GM23338 (cell line): ENCODE measurements around the gene ACSM2B. TPM values are rescaled to one million over a fixed set of nuclear protein-coding genes. Genes with fewer than 3 reads are reported as not detected.
"Not testable (repeated sequence)": the region's sequence is repeated elsewhere in the genome, so short reads cannot be mapped to it uniquely, and the experiment has no call there.

Experiments
- ATAC-seq: fragments of 200-7000 bp; cut with Tn5 transposase; 3 replicates; pipeline ENCODE4 v1.9.1; 2020
- DNase-seq: peaks from one replicate; pipeline ENCODE4 v3.0.0-alpha.2; 2015; ENCODE audit warnings: low spot score
- H2AFZ ChIP-seq: fragments of 200-600 bp; sonication (generic); 2 replicates; pipeline ENCODE4 v1.8.0; 2016; ENCODE audit warnings: antibody characterized with exemption, mild to moderate bottlenecking, moderate library complexity
- H3F3A ChIP-seq: fragments of 200-600 bp; sonication (generic); replicated peaks from 2 replicates; pipeline ENCODE4 v1.8.0; 2017; ENCODE audit warnings: antibody characterized with exemption, mixed run types, low read depth
- H3K27ac ChIP-seq: fragments of 200-600 bp; sonication (generic); 2 replicates; pipeline ENCODE4 v1.6.1; 2016; ENCODE audit warnings: low read depth
- H3K27me3 ChIP-seq: fragments of 200-600 bp; sonication (generic); 2 replicates; pipeline ENCODE4 v1.8.0; 2016; ENCODE audit warnings: mild to moderate bottlenecking, mixed run types, moderate library complexity; ENCODE audit not compliant: insufficient read depth
- H3K36me3 ChIP-seq: fragments of 200-600 bp; sonication (generic); 2 replicates; pipeline ENCODE4 v1.8.0; 2016; ENCODE audit warnings: mild to moderate bottlenecking; ENCODE audit not compliant: insufficient read depth
- H3K4me1 ChIP-seq: fragments of 200-600 bp; sonication (generic); 2 replicates; pipeline ENCODE4 v1.8.0; 2016; ENCODE audit warnings: mild to moderate bottlenecking, moderate library complexity; ENCODE audit not compliant: insufficient read depth
- H3K4me2 ChIP-seq: fragments of 200-600 bp; sonication (generic); 2 replicates; pipeline ENCODE4 v1.7.1; 2017; ENCODE audit warnings: mixed run types
- H3K4me3 ChIP-seq: fragments of 200-600 bp; sonication (generic); 2 replicates; pipeline ENCODE4 v1.6.1; 2016; ENCODE audit warnings: mixed run types
- H3K79me2 ChIP-seq: fragments of 200-600 bp; sonication (generic); replicated peaks from 2 replicates; pipeline ENCODE4 v1.8.0; 2017; ENCODE audit warnings: mild to moderate bottlenecking; ENCODE audit not compliant: insufficient read depth
- H3K9me2 ChIP-seq: fragments of 200-600 bp; sonication (generic); 2 replicates; pipeline ENCODE4 v1.8.0; 2017; ENCODE audit not compliant: insufficient read depth
- H4K20me1 ChIP-seq: fragments of 200-600 bp; sonication (generic); replicated peaks from 2 replicates; pipeline ENCODE4 v1.8.0; 2017; ENCODE audit warnings: mild to moderate bottlenecking; ENCODE audit not compliant: insufficient read depth
- H3K27ac Mint-ChIP-seq: 2 replicates; pipeline ENCODE4 v1.8.0; 2020; ENCODE audit warnings: inconsistent platforms, mild to moderate bottlenecking, moderate library complexity, mixed read lengths
- H3K27me3 Mint-ChIP-seq: 3 replicates; pipeline ENCODE4 v1.8.0; 2022; ENCODE audit warnings: low read depth, mild to moderate bottlenecking, moderate library complexity, mixed read lengths, inconsistent platforms; ENCODE audit not compliant: insufficient read depth, poor library complexity
- H3K36me3 Mint-ChIP-seq: 3 replicates; pipeline ENCODE4 v1.8.0; 2021; ENCODE audit warnings: low read depth, mild to moderate bottlenecking, inconsistent platforms, moderate library complexity, mixed read lengths
- H3K4me1 Mint-ChIP-seq: 3 replicates; pipeline ENCODE4 v1.8.0; 2020; ENCODE audit warnings: mild to moderate bottlenecking, inconsistent platforms, mixed read lengths
- H3K4me3 Mint-ChIP-seq: 3 replicates; pipeline ENCODE4 v1.8.0; 2021; ENCODE audit warnings: moderate library complexity, mild to moderate bottlenecking, inconsistent platforms, mixed read lengths
- H3K9me3 Mint-ChIP-seq: 3 replicates; pipeline ENCODE4 v1.8.0; 2020; ENCODE audit warnings: moderate library complexity, mild to moderate bottlenecking, inconsistent platforms, mixed read lengths
- polyA plus RNA-seq: library from polyadenylated mRNA; unstranded; fragments of >200 nt; fragmentation: Nextera tagmentation; extraction: Ambion mirVana; gene quantifications from 2 replicates; pipeline ENCODE4 v1.2.1, GENCODE V29; 2016
- total RNA-seq: library from RNA; depleted of rRNA; stranded (reverse); fragments of >200 nt; shearing (Covaris generic); gene quantifications from 2 replicates; pipeline ENCODE4 v1.2.3, GENCODE V29; 2014

Gene ACSM2B
- total and polyA plus RNA-seq, 2 experiments from 2014 or later, result not detected

GRCh38 chr16:20586716-20587115, 10.5 kb upstream of the ACSM2B start:
- H3K36me3 ChIP-seq, H2AFZ ChIP-seq: not testable (repeated sequence)

DNA sequence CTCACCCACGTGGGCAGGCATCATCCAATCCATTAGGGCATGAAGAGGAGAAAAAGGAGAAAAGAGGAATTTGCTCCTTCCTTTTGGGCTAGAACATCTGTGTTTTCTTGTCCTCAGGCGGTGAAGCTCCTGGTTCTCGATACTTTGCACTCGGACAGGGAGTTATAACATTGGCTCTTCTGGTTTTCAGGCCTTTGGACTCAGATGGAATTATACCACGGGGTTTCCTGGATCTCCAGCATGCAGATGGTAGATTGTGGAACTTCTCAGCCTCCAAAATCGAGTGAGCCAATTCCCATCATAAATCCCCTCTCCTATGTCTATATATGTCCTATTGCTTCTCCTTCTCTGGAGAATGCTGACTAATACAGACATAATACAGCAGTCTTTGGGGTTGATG, 9.9 kb upstream of the ACSM2B start:
- not testable (repeated sequence) for H3K4me2 ChIP-seq, H2AFZ ChIP-seq, H3K79me2 ChIP-seq, H3K27ac ChIP-seq, H3K27me3 Mint-ChIP-seq, H3K9me2 ChIP-seq, H3K36me3 ChIP-seq, H3K4me3 Mint-ChIP-seq, DNase-seq, H4K20me1 ChIP-seq, H3K36me3 Mint-ChIP-seq, H3K9me3 Mint-ChIP-seq, H3F3A ChIP-seq, ATAC-seq, H3K4me1 Mint-ChIP-seq, H3K27me3 ChIP-seq, H3K4me3 ChIP-seq, H3K4me1 ChIP-seq, H3K27ac Mint-ChIP-seq

More at GRCh38 chr16:20586716-20587115, 10.5 kb upstream of the ACSM2B start:
- H3K27ac ChIP-seq, H3K4me1 Mint-ChIP-seq, H3K36me3 Mint-ChIP-seq, ATAC-seq, H3K4me3 Mint-ChIP-seq, H3K79me2 ChIP-seq, H3K9me2 ChIP-seq, H4K20me1 ChIP-seq, DNase-seq, H3K4me3 ChIP-seq, H3K27ac Mint-ChIP-seq, H3K27me3 Mint-ChIP-seq, H3K27me3 ChIP-seq, H3K9me3 Mint-ChIP-seq, H3K4me1 ChIP-seq, H3K4me2 ChIP-seq, H3F3A ChIP-seq: not testable (repeated sequence)

DNA sequence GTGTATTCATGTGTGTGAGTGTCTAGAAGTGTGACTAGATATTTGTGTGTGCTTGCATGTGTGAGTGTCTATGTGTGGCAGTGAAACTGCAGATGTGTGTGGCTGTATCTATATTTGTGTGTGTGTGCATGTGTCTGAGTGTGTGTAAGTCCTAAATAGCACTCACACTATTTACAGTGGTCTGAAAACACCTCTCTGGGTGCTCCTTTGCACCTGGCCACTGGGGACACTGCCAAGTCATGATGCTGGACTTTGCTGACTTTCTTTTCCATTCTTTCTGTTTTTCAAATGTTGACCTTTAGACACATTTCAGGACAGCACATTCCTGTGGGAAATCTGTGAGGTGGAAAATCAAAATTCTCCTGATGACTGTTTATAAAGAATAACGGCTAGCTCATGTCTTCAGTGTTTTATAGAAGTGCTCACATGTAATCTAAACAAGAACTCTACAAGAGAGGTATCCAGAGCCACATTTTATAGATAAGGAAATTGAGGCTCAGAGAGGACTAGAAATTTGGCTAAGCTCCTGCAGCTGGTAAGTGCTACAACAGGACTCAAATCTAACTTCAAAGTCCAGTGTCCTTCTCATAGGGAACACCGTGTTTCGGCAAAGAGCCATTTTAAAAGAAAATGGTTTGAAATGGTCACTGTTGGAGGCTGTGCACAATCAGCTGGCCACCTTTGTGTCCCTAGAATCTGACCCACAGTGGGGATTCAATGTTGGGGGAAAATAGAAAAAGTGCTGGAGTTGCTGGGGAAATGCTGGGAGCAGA, 4.5 kb upstream of the ACSM2B start:
- H3K4me3 Mint-ChIP-seq, H3K9me3 Mint-ChIP-seq, H3K4me3 ChIP-seq, H3K4me2 ChIP-seq, H2AFZ ChIP-seq, H3K27ac ChIP-seq, DNase-seq, ATAC-seq, H3K27me3 Mint-ChIP-seq, H3K36me3 ChIP-seq, H4K20me1 ChIP-seq, H3K27ac Mint-ChIP-seq, H3F3A ChIP-seq, H3K4me1 ChIP-seq, H3K36me3 Mint-ChIP-seq, H3K4me1 Mint-ChIP-seq, H3K27me3 ChIP-seq, H3K79me2 ChIP-seq, H3K9me2 ChIP-seq: not testable (repeated sequence)

DNA sequence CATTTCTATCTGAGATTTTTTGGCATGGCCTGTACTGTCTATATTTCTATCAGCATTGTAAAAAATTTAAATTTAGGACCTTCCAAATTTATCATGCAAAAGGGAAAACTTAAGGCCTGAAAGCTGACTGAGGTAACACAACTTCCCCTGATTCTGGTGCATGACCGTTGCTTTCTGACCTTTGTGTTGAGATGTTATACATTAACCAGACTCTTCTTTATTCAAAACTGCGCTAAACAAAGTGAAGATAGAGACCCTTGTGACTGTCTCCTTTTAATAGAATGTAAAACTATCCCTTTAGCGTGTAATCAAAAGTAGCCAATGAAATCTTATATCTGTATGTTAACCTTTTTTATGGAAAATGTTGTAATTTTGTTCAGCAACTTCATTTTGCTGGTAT, 1.9 kb upstream of the ACSM2B start:
- not testable (repeated sequence) for H3K27ac ChIP-seq, DNase-seq, H3K27me3 ChIP-seq, H3K4me2 ChIP-seq, H3K9me3 Mint-ChIP-seq, H2AFZ ChIP-seq, H3F3A ChIP-seq, H3K4me3 ChIP-seq, H3K27ac Mint-ChIP-seq, ATAC-seq, H3K4me3 Mint-ChIP-seq, H4K20me1 ChIP-seq, H3K4me1 ChIP-seq, H3K36me3 ChIP-seq, H3K4me1 Mint-ChIP-seq, H3K9me2 ChIP-seq, H3K36me3 Mint-ChIP-seq, H3K79me2 ChIP-seq, H3K27me3 Mint-ChIP-seq

DNA sequence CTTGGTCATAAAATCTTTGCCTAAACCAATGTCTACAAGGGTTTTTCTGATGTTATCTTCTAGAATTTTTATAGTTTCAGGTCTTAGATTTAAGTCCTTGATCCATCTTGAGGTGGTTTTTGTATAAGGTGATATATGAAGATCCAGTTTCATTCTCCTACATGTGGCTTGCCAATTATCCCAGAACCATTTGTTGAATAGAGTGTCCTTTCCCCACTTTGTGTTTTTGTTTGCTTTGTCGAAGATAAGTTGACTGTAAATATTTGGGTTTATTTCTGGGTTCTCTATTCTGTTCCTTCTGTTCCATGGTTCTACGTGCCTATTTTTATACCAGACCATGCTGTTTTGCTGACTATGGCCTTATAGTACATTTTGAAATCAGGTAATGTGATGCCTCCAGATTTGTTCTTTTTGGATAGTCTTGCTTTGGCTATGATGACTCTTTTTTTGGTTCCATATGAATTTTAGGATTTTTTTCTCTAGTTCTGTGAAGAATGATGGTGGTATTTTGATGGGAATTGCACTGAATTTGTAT, 7.0 kb downstream of the ACSM2B start:
- H3K27ac ChIP-seq, H2AFZ ChIP-seq, H3K4me3 Mint-ChIP-seq, H3K36me3 ChIP-seq, ATAC-seq, H3K4me3 ChIP-seq, H3K27me3 Mint-ChIP-seq, H3K9me3 Mint-ChIP-seq, H3F3A ChIP-seq, H3K79me2 ChIP-seq, H3K4me2 ChIP-seq, H3K4me1 Mint-ChIP-seq, DNase-seq, H3K4me1 ChIP-seq, H3K27ac Mint-ChIP-seq, H4K20me1 ChIP-seq, H3K9me2 ChIP-seq, H3K36me3 Mint-ChIP-seq, H3K27me3 ChIP-seq: not testable (repeated sequence)
